HCT116 (cell line): ENCODE results near the gene CHST9. TPM values are rescaled to one million over a fixed set of nuclear protein-coding genes. Genes with fewer than 3 reads are reported as not detected.

Experiments used
- ATAC-seq: fragments of 200-7000 bp; cut with Tn5 transposase; 2 replicates; pipeline ENCODE4 v1.9.1; 2020; ENCODE audit warnings: mild to moderate bottlenecking, moderate library complexity
- BruUV-seq: library from RNA; stranded (reverse); fragments of 400-500 nt; replicated peaks from 2 replicates; lab custom pipeline; 2021; lab: Mats Ljungman, UMichigan
- CTCF ChIA-PET: fragments of 300-600 bp; sonication (Branson Sonifier 250); formaldehyde crosslinking; loops from one replicate; lab custom pipeline; 2021; ENCODE audit warnings: antibody characterized with exemption; lab: Charles Lee
- POLR2A ChIA-PET: fragments of 300-600, 350-600 bp; sonication (Branson Sonifier 250); formaldehyde crosslinking; loops from one replicate; lab custom pipeline; 2021; ENCODE audit warnings: antibody characterized with exemption; lab: Charles Lee
- RAD21 ChIA-PET, 2 experiments: fragments of 300-600 bp; sonication (Branson Sonifier 250); formaldehyde crosslinking; loops; one replicate each; lab custom pipeline; 2023; ENCODE audit warnings: low total read pairs in 2 of 2; ENCODE audit not compliant: uncharacterized antibody in 2 of 2, unreplicated experiment in 2 of 2, low non-redundant PET in 1 of 2; lab: Charles Lee
- DNase-seq: peaks from one replicate; pipeline ENCODE4 v3.0.0-alpha.2; 2010; ENCODE audit warnings: low read depth, low spot score
- H2AFZ ChIP-seq: fragments of 200-600 bp; shearing (Covaris generic), sonication (generic); 2 replicates; pipeline ENCODE4 v1.6.1; 2017; ENCODE audit warnings: low read depth, mixed run types, mixed read lengths, antibody characterized with exemption, low read length; ENCODE audit not compliant: poor library complexity, severe bottlenecking
- H3K27ac ChIP-seq: 2 replicates; pipeline ENCODE4 v1.5.1; 2012; ENCODE audit warnings: low read depth, low read length
- H3K27me3 ChIP-seq: fragments of 200-600 bp; sonication (generic); 2 replicates; pipeline ENCODE4 v1.6.1; 2016; ENCODE audit warnings: mixed run types, low read length, mixed read lengths; ENCODE audit not compliant: insufficient read depth
- H3K36me3 ChIP-seq, 2 experiments: fragments of 200-500 bp in 1 of 2; fragments of 200-600 bp in 1 of 2; sonication (Bioruptor generic) in 1 of 2; sonication (generic) in 1 of 2; 2 replicates each; pipeline versions ENCODE4 v1.5.1 to v1.6.1; 2014 to 2016; ENCODE audit warnings: low read length in 2 of 2, inconsistent platforms in 1 of 2, mixed read lengths in 1 of 2, mixed run types in 1 of 2; ENCODE audit not compliant: insufficient read depth in 2 of 2, control insufficient read depth in 1 of 2
- H3K4me1 ChIP-seq, 2 experiments: fragments of 200-600 bp in 1 of 2; sonication (generic) in 1 of 2; 2 replicates each; pipeline versions ENCODE4 v1.5.1 to v1.6.1; 2012 to 2017; ENCODE audit warnings: low read length in 2 of 2, inconsistent platforms in 1 of 2, mild to moderate bottlenecking in 1 of 2, mixed read lengths in 1 of 2, mixed run types in 1 of 2, moderate library complexity in 1 of 2; ENCODE audit not compliant: insufficient read depth in 2 of 2, control insufficient read depth in 1 of 2
- H3K4me2 ChIP-seq: fragments of 200-600 bp; sonication (generic); 2 replicates; pipeline ENCODE4 v1.6.1; 2017; ENCODE audit warnings: mixed run types, low read length, mixed read lengths
- H3K4me3 ChIP-seq, 2 experiments: fragments of 200-600 bp in 1 of 2; sonication (generic) in 1 of 2; replicated peaks in 1 of 2; 2 replicates each; pipeline ENCODE4 v1.5.1; 2011 to 2016; ENCODE audit warnings: low read length in 2 of 2, control low read depth in 1 of 2, low read depth in 1 of 2, mild to moderate bottlenecking in 1 of 2, mixed read lengths in 1 of 2, mixed run types in 1 of 2
- H3K79me2 ChIP-seq: fragments of 200-600 bp; sonication (generic); 2 replicates; pipeline ENCODE4 v1.6.1; 2017; ENCODE audit warnings: mild to moderate bottlenecking, mixed run types, low read length, moderate library complexity, mixed read lengths; ENCODE audit not compliant: insufficient read depth
- H3K9ac ChIP-seq: fragments of 200-600 bp; sonication (generic); 2 replicates; pipeline ENCODE4 v1.6.1; 2016; ENCODE audit warnings: low read length, mixed read lengths
- H3K9me2 ChIP-seq: fragments of 200-600 bp; sonication (generic), shearing (Covaris generic); 2 replicates; pipeline ENCODE4 v1.6.1; 2017; ENCODE audit warnings: mixed run types, mild to moderate bottlenecking, moderate library complexity; ENCODE audit not compliant: insufficient read depth
- H3K9me3 ChIP-seq, 2 experiments: fragments of 200-500 bp in 1 of 2; fragments of 200-600 bp in 1 of 2; sonication (Bioruptor generic) in 1 of 2; sonication (generic) in 1 of 2; 2 replicates each; pipeline ENCODE4 v1.6.1; 2014 to 2017; ENCODE audit warnings: low read length in 2 of 2, mixed read lengths in 2 of 2, inconsistent platforms in 1 of 2, low read depth in 1 of 2, mild to moderate bottlenecking in 1 of 2, mixed run types in 1 of 2, moderate library complexity in 1 of 2; ENCODE audit not compliant: control insufficient read depth in 1 of 2, insufficient read depth in 1 of 2
- H4K20me1 ChIP-seq: fragments of 200-600 bp; sonication (generic), shearing (Covaris generic); 2 replicates; pipeline ENCODE4 v1.6.1; 2017; ENCODE audit warnings: mixed run types, mild to moderate bottlenecking, moderate library complexity; ENCODE audit not compliant: insufficient read depth
- CEBPB ChIP-seq: IDR thresholded peaks from 2 replicates; pipeline ENCODE4 v1.6.1; 2012; ENCODE audit warnings: low read depth
- CTCF ChIP-seq, 3 experiments: fragments of 200-600 bp in 1 of 3; sonication (generic) in 1 of 3; IDR thresholded peaks in 2 of 3; conservative IDR thresholded peaks in 1 of 3; 2 replicates each; pipeline ENCODE4 v1.5.1; 2012 to 2017; ENCODE audit warnings: low read depth in 2 of 3, low read length in 2 of 3, antibody characterized with exemption in 1 of 3, borderline replicate concordance in 1 of 3, control low read depth in 1 of 3, mild to moderate bottlenecking in 1 of 3, mixed read lengths in 1 of 3, mixed run types in 1 of 3, moderate library complexity in 1 of 3; ENCODE audit not compliant: insufficient read depth in 1 of 3
- ELF1 ChIP-seq: IDR thresholded peaks from 2 replicates; pipeline ENCODE4 v1.6.1; 2012; ENCODE audit warnings: low read depth, borderline replicate concordance
- EZH2 ChIP-seq: fragments of 200-600 bp; sonication (generic); IDR thresholded peaks from 2 replicates; pipeline ENCODE4 v1.6.1; 2017; ENCODE audit warnings: antibody characterized with exemption, mixed run types
- EZH2phosphoT487 ChIP-seq: fragments of 200-600 bp; IDR thresholded peaks from 2 replicates; pipeline ENCODE4 v1.6.1; 2018; ENCODE audit warnings: antibody characterized with exemption, borderline replicate concordance
- FOSL1 ChIP-seq: IDR thresholded peaks from 2 replicates; pipeline ENCODE4 v1.6.1; 2012; ENCODE audit warnings: low read depth
- JUND ChIP-seq: IDR thresholded peaks from 2 replicates; pipeline ENCODE4 v1.6.1; 2012
- POLR2A ChIP-seq: IDR thresholded peaks from 2 replicates; pipeline ENCODE4 v1.7.0; 2011; ENCODE audit warnings: borderline replicate concordance; ENCODE audit not compliant: insufficient read depth, insufficient read length; ENCODE audit errors: extremely low read depth
- RAD21 ChIP-seq: IDR thresholded peaks from 2 replicates; pipeline ENCODE4 v1.6.1; 2012; ENCODE audit warnings: low read depth, mild to moderate bottlenecking
- SP1 ChIP-seq: IDR thresholded peaks from 2 replicates; pipeline ENCODE4 v1.6.1; 2012; ENCODE audit warnings: low read depth
- SRF ChIP-seq: IDR thresholded peaks from 2 replicates; pipeline ENCODE4 v1.6.1; 2012; ENCODE audit warnings: low read depth
- YY1 ChIP-seq: IDR thresholded peaks from 2 replicates; pipeline ENCODE4 v1.6.1; 2011; ENCODE audit warnings: low read length, low read depth, moderate library complexity, mild to moderate bottlenecking; ENCODE audit not compliant: insufficient replicate concordance; ENCODE audit errors: extremely low read depth
- ZBTB33 ChIP-seq: IDR thresholded peaks from 2 replicates; pipeline ENCODE4 v1.6.1; 2011; ENCODE audit warnings: mild to moderate bottlenecking, low read length, moderate library complexity; ENCODE audit not compliant: insufficient replicate concordance; ENCODE audit errors: extremely low read depth
- ZFX ChIP-seq: fragments of 450-650 bp; IDR thresholded peaks from 2 replicates; pipeline ENCODE4 v1.6.1; 2017
- ZNF274 ChIP-seq: fragments of 200-500 bp; sonication (Bioruptor generic); IDR thresholded peaks from 2 replicates; pipeline ENCODE4 v1.6.1; 2014; ENCODE audit warnings: mild to moderate bottlenecking, low read depth, low read length, inconsistent platforms
- intact Hi-C: fragments of 100-400 bp; cut with micrococcal nuclease; formaldehyde crosslinking; loops from 2 replicates; pipeline ENCODE4 v1.10.0; 2022
- total RNA-seq: library from RNA; stranded (reverse); gene quantifications from one replicate; pipeline ENCODE4 v1.2.1, GENCODE V29; 2021; ENCODE audit not compliant: unreplicated experiment

CHST9 gene
- total RNA-seq, 1 experiment from 2014 or later, result not detected

GRCh38 chr18:27017901-27018500 is 167.1 kb downstream of the CHST9 start:
- Histone ChIP-seq H3K9ac (no peak overlapping the region), H3K4me1 (no peaks in the 10 kb centered on the region), H4K20me1 (no peaks in the 10 kb centered on the region), H3K79me2 (no peaks in the 10 kb centered on the region), H3K27ac (no peak overlapping the region), H2AFZ (no peak overlapping the region), H3K4me2 (no peak overlapping the region), H3K27me3 (peaks cover 5% of the 10 kb centered on the region; the same call in 1 of the 2 replicates), H3K4me3 (no peak overlapping the region), H3K9me2 (no peaks in the 10 kb centered on the region), H3K9me3 (no peaks in the 10 kb centered on the region), H3K36me3 (no peaks in the 10 kb centered on the region)
- ATAC-seq (no peak), DNase-seq (no peak)
- POLR2A ChIA-PET, result no interaction called here
- RAD21 ChIA-PET, result no interaction called here
- no TSS peak for BruUV-seq
- intact Hi-C loops, result loop anchor here (1.0 kb wide), 1 partner anchor 581 kb away; no protein-coding TSS in a partner anchor
- CTCF ChIA-PET, result interaction anchor here (0.7 to 2.0 kb wide), 12 partner anchors 12 to 732 kb away, joined by 3 to 12 read pairs (median 4); no protein-coding TSS in a partner anchor
- TF ChIP-seq YY1 (no peak), RAD21 (peak; percentile 60), CTCF (IDR thresholded peaks at IDR 0.05 in 2 of 3, conservative IDR thresholded peaks at IDR 0.05 in 1 of 3; ENCODE audit: borderline replicate concordance in 1 of 3, insufficient read depth in 1 of 3, low read depth in 2 of 3, low read length in 2 of 3) (peak; percentile 17 to 59 (median 51); a peak in 4 of 6 replicates)

GRCh38 chr18:27014841-27015240 is 170.3 kb downstream of the CHST9 start:
- H3K9ac ChIP-seq, result no peak overlapping the region
- ChIA-PET POLR2A (no interaction called here), RAD21 (no interaction called here), CTCF (interaction anchor here (1.3 kb wide), 1 partner anchor 9 kb away, joined by 4 read pairs; no protein-coding TSS in a partner anchor)
- H3K27ac ChIP-seq, result no peak overlapping the region
- peaks cover 7% of the 10 kb centered on the region for H3K27me3 ChIP-seq
- H3K4me2 ChIP-seq, result no peak overlapping the region
- H3K79me2 ChIP-seq, result no peaks in the 10 kb centered on the region
- DNase-seq (no peak), ATAC-seq (no peak)
- no peaks in the 10 kb centered on the region for H3K9me2 ChIP-seq
- intact Hi-C loops, result no loop called here
- BruUV-seq, result no TSS peak
- H3K4me1 ChIP-seq, result no peaks in the 10 kb centered on the region
- H3K9me3 ChIP-seq, result no peaks in the 10 kb centered on the region
- H2AFZ ChIP-seq, result no peak overlapping the region
- H4K20me1 ChIP-seq, result no peaks in the 10 kb centered on the region
- no peaks in the 10 kb centered on the region for H3K36me3 ChIP-seq
- no peak overlapping the region for H3K4me3 ChIP-seq
- TF ChIP-seq SP1, result no peak
- no peak for TF ChIP-seq ZBTB33
- no peak for TF ChIP-seq FOSL1
- TF ChIP-seq EZH2, result no peak
- no peak for TF ChIP-seq POLR2A
- TF ChIP-seq ELF1, result no peak
- TF ChIP-seq CEBPB, result no peak
- no peak for TF ChIP-seq ZNF274
- no peak for TF ChIP-seq SRF
- no peak for TF ChIP-seq JUND
- TF ChIP-seq ZFX, result no peak
- no peak for TF ChIP-seq YY1
- no peak for TF ChIP-seq EZH2phosphoT487
